Prostate gland (tissue), 2 donors: ENCODE results near the gene VTI1B.

ENCODE experiments used
- POLR2A ChIP-seq: fragments of 450-650 bp; IDR thresholded peaks from one replicate; pipeline ENCODE4 v1.6.1; 2016; ENCODE audit warnings: antibody characterized with exemption, mild to moderate bottlenecking
- POLR2AphosphoS5 ChIP-seq: sonication (generic); formaldehyde crosslinking; IDR thresholded peaks from one replicate; pipeline ENCODE4 v1.6.1; 2017; ENCODE audit warnings: antibody characterized with exemption
- TF ChIP-seq, protein P1 (sequence below), 4 experiments: fragments of 200-600 bp in 2 of 4; fragments of 450-650 bp in 2 of 4; sonication (generic) in 2 of 4; IDR thresholded peaks; 1 replicate in 3 of 4; 2 replicates in 1 of 4; pipeline ENCODE4 v1.5.1; 2016 to 2019; ENCODE audit warnings: antibody characterized with exemption in 4 of 4, mild to moderate bottlenecking in 2 of 4, moderate library complexity in 2 of 4

DNA sequence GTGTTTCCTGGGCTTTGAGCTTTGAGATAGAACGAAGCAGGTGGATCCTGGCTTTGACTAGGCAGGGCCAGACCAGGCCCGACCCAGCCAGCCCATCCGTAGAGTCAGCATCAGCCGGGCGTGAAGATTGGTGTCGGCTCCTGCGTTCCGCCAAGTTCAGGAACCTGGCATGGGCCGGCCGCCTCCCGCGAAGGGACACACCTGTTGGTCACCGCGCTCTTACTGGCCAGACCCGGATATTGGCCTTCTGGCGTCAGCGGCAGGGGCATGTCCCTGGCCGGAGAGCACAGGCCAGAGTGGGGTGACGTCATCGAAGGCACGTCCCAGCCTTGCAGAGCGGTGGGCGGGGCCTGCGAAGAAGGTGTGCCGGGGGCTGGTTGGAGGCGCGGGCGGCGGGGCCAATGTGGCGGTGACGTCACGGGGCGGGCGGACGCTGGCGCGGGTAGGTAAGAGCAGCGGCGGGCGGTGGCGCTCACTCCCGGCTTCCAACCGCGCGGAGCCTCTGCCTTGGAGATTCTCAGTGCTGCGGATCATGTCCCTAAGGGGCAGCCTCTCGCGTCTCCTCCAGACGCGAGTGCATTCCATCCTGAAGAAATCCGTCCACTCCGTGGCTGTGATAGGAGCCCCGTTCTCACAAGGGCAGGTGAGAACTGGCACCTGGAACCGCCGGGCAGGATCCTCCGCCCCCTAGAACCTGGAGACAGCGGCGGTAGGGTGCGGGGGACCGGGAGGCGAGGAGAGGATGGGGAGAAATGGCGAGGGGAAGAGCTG lies 54.8 kb downstream of the VTI1B start, which contains the start of gene ARG2:
- TF ChIP-seq, protein P1, sequence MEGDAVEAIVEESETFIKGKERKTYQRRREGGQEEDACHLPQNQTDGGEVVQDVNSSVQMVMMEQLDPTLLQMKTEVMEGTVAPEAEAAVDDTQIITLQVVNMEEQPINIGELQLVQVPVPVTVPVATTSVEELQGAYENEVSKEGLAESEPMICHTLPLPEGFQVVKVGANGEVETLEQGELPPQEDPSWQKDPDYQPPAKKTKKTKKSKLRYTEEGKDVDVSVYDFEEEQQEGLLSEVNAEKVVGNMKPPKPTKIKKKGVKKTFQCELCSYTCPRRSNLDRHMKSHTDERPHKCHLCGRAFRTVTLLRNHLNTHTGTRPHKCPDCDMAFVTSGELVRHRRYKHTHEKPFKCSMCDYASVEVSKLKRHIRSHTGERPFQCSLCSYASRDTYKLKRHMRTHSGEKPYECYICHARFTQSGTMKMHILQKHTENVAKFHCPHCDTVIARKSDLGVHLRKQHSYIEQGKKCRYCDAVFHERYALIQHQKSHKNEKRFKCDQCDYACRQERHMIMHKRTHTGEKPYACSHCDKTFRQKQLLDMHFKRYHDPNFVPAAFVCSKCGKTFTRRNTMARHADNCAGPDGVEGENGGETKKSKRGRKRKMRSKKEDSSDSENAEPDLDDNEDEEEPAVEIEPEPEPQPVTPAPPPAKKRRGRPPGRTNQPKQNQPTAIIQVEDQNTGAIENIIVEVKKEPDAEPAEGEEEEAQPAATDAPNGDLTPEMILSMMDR (IDR thresholded peaks at IDR 0.05): peak in 2 of 4 experiments; percentile 30 to 39
- TF ChIP-seq POLR2A: peak; percentile 92
- TF ChIP-seq POLR2AphosphoS5: peak; percentile 97
